GM18870 (cell line): ENCODE data around the gene S100A7A.

ENCODE experiments used
- ATAC-seq: cut with Tn5 transposase; IDR thresholded peaks from one replicate; pipeline ENCODE4 v1.9.1; 2021; ENCODE audit warnings: moderate library complexity; ENCODE audit not compliant: unreplicated experiment

S100A7A gene

GRCh38 chr1:153415850-153416570 lies at the start of gene S100A7A:
Gene S100A7A, plus strand, starts transcription at chr1:153416520. Its CDS starts 1,563 bp downstream, at chr1:153418083.
- no peak for ATAC-seq

GRCh38 chr1:153367090-153367489 lies 49.2 kb upstream of the S100A7A start:
- no peak for ATAC-seq

GRCh38 chr1:153368495-153368894 lies 47.8 kb upstream of the S100A7A start:
- no peak for ATAC-seq

- no peak for ATAC-seq
Measured at GRCh38 chr1:153370146-153370545, 46.2 kb upstream of the S100A7A start.

- ATAC-seq: no peak
Measured at GRCh38 chr1:153371231-153371630, 45.1 kb upstream of the S100A7A start.

GRCh38 chr1:153372571-153372970 lies 43.7 kb upstream of the S100A7A start:
- ATAC-seq: no peak

- no peak for ATAC-seq
Measured at GRCh38 chr1:153374071-153374470, 42.2 kb upstream of the S100A7A start.

- ATAC-seq: no peak
Measured at GRCh38 chr1:153375511-153375910, 40.8 kb upstream of the S100A7A start, which contains the start of gene S100A12. Gene S100A12, minus strand, starts transcription at chr1:153375621. Its CDS starts 1,029 bp downstream, at chr1:153374592.

GRCh38 chr1:153379591-153379990 lies 36.7 kb upstream of the S100A7A start:
- ATAC-seq: no peak

- ATAC-seq: no peak
Measured at GRCh38 chr1:153380711-153381110, 35.6 kb upstream of the S100A7A start.

- ATAC-seq: no peak
Measured at GRCh38 chr1:153384958-153385580, 31.3 kb upstream of the S100A7A start.

- no peak for ATAC-seq
Measured at GRCh38 chr1:153386500-153386901, 29.8 kb upstream of the S100A7A start.

- ATAC-seq: no peak
Measured at GRCh38 chr1:153387001-153387400, 29.3 kb upstream of the S100A7A start.

GRCh38 chr1:153387785-153388184 lies 28.5 kb upstream of the S100A7A start:
- no peak for ATAC-seq

GRCh38 chr1:153389401-153389800 lies 26.9 kb upstream of the S100A7A start:
- no peak for ATAC-seq

- ATAC-seq: no peak
Measured at GRCh38 chr1:153389973-153390879, 26.1 kb upstream of the S100A7A start.

GRCh38 chr1:153390938-153391710 lies 25.2 kb upstream of the S100A7A start, which contains the start of gene S100A8:
Gene S100A8, minus strand, starts transcription at chr1:153391073. Its CDS starts 538 bp downstream, at chr1:153390535.
- no peak for ATAC-seq

GRCh38 chr1:153392258-153392657 lies 24.1 kb upstream of the S100A7A start:
- ATAC-seq: no peak

- ATAC-seq: no peak
Measured at GRCh38 chr1:153392822-153393221, 23.5 kb upstream of the S100A7A start.

GRCh38 chr1:153393926-153394325 lies 22.4 kb upstream of the S100A7A start:
- ATAC-seq: no peak

GRCh38 chr1:153394391-153394790 lies 21.9 kb upstream of the S100A7A start:
- ATAC-seq: no peak
